ENCODE results near the gene YARS1.
"Not testable (repeated sequence)": the region's sequence is repeated elsewhere in the genome, so short reads cannot be mapped to it uniquely, and the experiment has no call there.

The YARS1 gene

GRCh38 chr1:32816676-32817158 is 441 bp downstream of the YARS1 start:
- DNase-seq = no peak

- no peak for DNase-seq
Measured at GRCh38 chr1:32813941-32814739, 3.0 kb downstream of the YARS1 start.

GRCh38 chr1:32811917-32812316 is 5.2 kb downstream of the YARS1 start:
- DNase-seq = no peak

GRCh38 chr1:32811265-32811664 is 5.9 kb downstream of the YARS1 start:
- no peak for DNase-seq

GRCh38 chr1:32810358-32810757 is 6.8 kb downstream of the YARS1 start:
- DNase-seq = no peak

- DNase-seq = no peak
Measured at GRCh38 chr1:32808580-32808979, 8.6 kb downstream of the YARS1 start.

- DNase-seq = no peak
Measured at GRCh38 chr1:32806910-32807523, 10.1 kb downstream of the YARS1 start.

GRCh38 chr1:32806290-32806689 is 10.9 kb downstream of the YARS1 start:
- DNase-seq = no peak

GRCh38 chr1:32804460-32804859 is 12.7 kb downstream of the YARS1 start:
- not testable (repeated sequence) for DNase-seq

- DNase-seq = no peak
Measured at GRCh38 chr1:32801096-32801715, 16.0 kb downstream of the YARS1 start.

- DNase-seq = no peak
Measured at GRCh38 chr1:32798679-32799416, 18.3 kb downstream of the YARS1 start.

GRCh38 chr1:32798191-32798590 is 19.0 kb downstream of the YARS1 start:
- DNase-seq = no peak

- no peak for DNase-seq
Measured at GRCh38 chr1:32797456-32797855, 19.7 kb downstream of the YARS1 start.

GRCh38 chr1:32795763-32796162 is 21.4 kb downstream of the YARS1 start:
- DNase-seq = not testable (repeated sequence)

GRCh38 chr1:32791881-32792280 is 25.3 kb downstream of the YARS1 start:
- DNase-seq = no peak

- not testable (repeated sequence) for DNase-seq
Measured at GRCh38 chr1:32789356-32789755, 27.8 kb downstream of the YARS1 start.

- no peak for DNase-seq
Measured at GRCh38 chr1:32786856-32787255, 30.3 kb downstream of the YARS1 start.

- no peak for DNase-seq
Measured at GRCh38 chr1:32784817-32785216, 32.3 kb downstream of the YARS1 start.

- no peak for DNase-seq
Measured at GRCh38 chr1:32783851-32784250, 33.3 kb downstream of the YARS1 start.

GRCh38 chr1:32782086-32782485 is 35.1 kb downstream of the YARS1 start:
- DNase-seq = no peak

- DNase-seq = no peak
Measured at GRCh38 chr1:32780628-32781234, 36.4 kb downstream of the YARS1 start.

GRCh38 chr1:32780005-32780404 is 37.2 kb downstream of the YARS1 start:
- no peak for DNase-seq

GRCh38 chr1:32779242-32779641 is 37.9 kb downstream of the YARS1 start:
- no peak for DNase-seq
